ENCODE results near the gene KIF4A. TPM values are rescaled to one million over a fixed set of nuclear protein-coding genes. Genes with fewer than 3 reads are reported as not detected.
A peak's percentile ranks its signal among the peaks of the same experiment; 100 is the strongest.

Gene KIF4A
- total and polyA plus RNA-seq, 10 of the 15 experiments (the other 5 are each of a cell fraction or from before 2014, with no cell fraction given): 10.8 to 28.8 (median 22.5) TPM

GRCh38 chrX:70411475-70411874, 121.6 kb downstream of the KIF4A start:
- ChIA-PET POLR2A (interaction anchor here (1.0 kb wide), 1 partner anchor 118 kb away, joined by 3 read pairs; no protein-coding TSS in a partner anchor), RAD21 (ENCODE audit: unreplicated experiment) (no interaction called here), SMC1A (ENCODE audit: uncharacterized antibody, unreplicated experiment) (interaction anchor here (0.7 kb wide), 1 partner anchor 21 kb away, joined by 3 read pairs; no protein-coding TSS in a partner anchor), CTCF (no interaction called here)
- intact Hi-C loops (cut with micrococcal nuclease; ENCODE audit: unreplicated experiment): no loop called here
- H3K27ac ChIP-seq (ENCODE audit: control insufficient read depth, insufficient read depth): no peak overlapping the region
- TF ChIP-seq RELB (IDR thresholded peaks at IDR 0.05; ENCODE audit: low read depth): no peak
- TF ChIP-seq BHLHE40 (IDR thresholded peaks at IDR 0.05; ENCODE audit: borderline replicate concordance in 1 of 2, low read depth in 2 of 2, low read length in 1 of 2): no peak
- no peak for TF ChIP-seq NR2F1 (conservative IDR thresholded peaks at IDR 0.05)
- peak; percentile 59 for TF ChIP-seq MEF2B (IDR thresholded peaks at IDR 0.05; ENCODE audit: partially characterized antibody, poor library complexity, severe bottlenecking)
- H2AFZ ChIP-seq (ENCODE audit: control insufficient read depth, low read depth, low read length): no peak overlapping the region
- H3K4me1 ChIP-seq (ENCODE audit: control insufficient read depth, insufficient read depth, low read length): no peaks in the 10 kb centered on the region
- H3K4me2 ChIP-seq (ENCODE audit: control insufficient read depth, insufficient read depth): no peak overlapping the region
- no peaks in the 10 kb centered on the region for H3K27me3 ChIP-seq (replicated peaks in 1 of 2; ENCODE audit: control insufficient read depth in 2 of 2, insufficient read depth in 2 of 2, low read length in 1 of 2)
- peak; percentile 85 for ATAC-seq
- in situ Hi-C loops (cut with MboI): no loop called here
- FAIRE-seq: no peak
- H3K9ac ChIP-seq (ENCODE audit: control insufficient read depth, insufficient read depth, low read length): no peak overlapping the region
- 0% methylated on average over 3 of the region's 3 CpGs for WGBS (ENCODE audit: insufficient coverage, insufficient replicate concordance, low lambda C conversion rate, missing lambda C conversion rate)
- H3K79me2 ChIP-seq (ENCODE audit: control insufficient read depth, insufficient read depth, low read length): no peaks in the 10 kb centered on the region
- no peak for DNase-seq (ENCODE audit: low read depth, low spot score)
- no TSS peak for BruUV-seq (replicated peaks)
- H3K9me3 ChIP-seq (replicated peaks; ENCODE audit: control insufficient read depth, insufficient read depth, low read length): no peaks in the 10 kb centered on the region
- H3K36me3 ChIP-seq (ENCODE audit: control insufficient read depth in 2 of 2, insufficient read depth in 2 of 2, low read length in 1 of 2): no peaks in the 10 kb centered on the region
- no peaks in the 10 kb centered on the region for H4K20me1 ChIP-seq (ENCODE audit: control insufficient read depth, insufficient read depth)
- no peak overlapping the region for H3K4me3 ChIP-seq

DNA sequence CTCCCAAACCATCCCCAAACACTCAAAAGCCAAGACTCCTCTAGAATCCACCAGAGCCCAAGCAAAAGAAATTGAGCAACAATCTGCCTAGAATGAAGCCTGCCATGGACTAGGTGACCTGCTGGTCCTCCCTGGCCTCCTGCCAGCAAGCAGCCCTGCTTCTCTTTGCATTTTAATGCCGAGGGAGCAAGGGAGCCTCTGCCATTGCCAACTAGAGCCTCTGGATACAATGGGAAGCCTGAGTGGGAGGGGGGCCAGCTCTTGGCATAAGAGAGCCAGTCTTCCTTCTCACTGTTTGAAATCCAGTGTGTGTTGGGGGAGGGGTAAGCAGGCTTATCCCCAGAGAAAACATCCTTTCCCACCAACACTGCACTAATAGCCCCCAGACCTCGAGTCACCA, 131.7 kb downstream of the KIF4A start:
- ChIA-PET SMC1A (ENCODE audit: uncharacterized antibody, unreplicated experiment) (no interaction called here), POLR2A (interaction anchor here (0.7 kb wide), 1 partner anchor 9 kb away, joined by 5 read pairs; no protein-coding TSS in a partner anchor), CTCF (interaction anchor here (2.0 kb wide), 1 partner anchor 9 kb away, joined by 4 read pairs; no protein-coding TSS in a partner anchor), RAD21 (ENCODE audit: unreplicated experiment) (no interaction called here)
- H3K36me3 ChIP-seq (ENCODE audit: control insufficient read depth in 2 of 2, insufficient read depth in 2 of 2, low read length in 1 of 2): no peaks in the 10 kb centered on the region; a peak in 2 of 4 replicates
- no peaks in the 10 kb centered on the region for H3K79me2 ChIP-seq (ENCODE audit: control insufficient read depth, insufficient read depth, low read length)
- H3K9me3 ChIP-seq (replicated peaks; ENCODE audit: control insufficient read depth, insufficient read depth, low read length): no peaks in the 10 kb centered on the region
- no peak overlapping the region for H2AFZ ChIP-seq (ENCODE audit: control insufficient read depth, low read depth, low read length)
- no peaks in the 10 kb centered on the region for H4K20me1 ChIP-seq (ENCODE audit: control insufficient read depth, insufficient read depth)
- 3% methylated on average over 2 of the region's 2 CpGs for WGBS (ENCODE audit: insufficient coverage, insufficient replicate concordance, low lambda C conversion rate, missing lambda C conversion rate)
- no peaks in the 10 kb centered on the region for H3K27me3 ChIP-seq (replicated peaks in 1 of 2; ENCODE audit: control insufficient read depth in 2 of 2, insufficient read depth in 2 of 2, low read length in 1 of 2)
- no peak for ATAC-seq
- H3K4me2 ChIP-seq (ENCODE audit: control insufficient read depth, insufficient read depth): no peak overlapping the region
- no peak overlapping the region for H3K4me3 ChIP-seq
- H3K27ac ChIP-seq (ENCODE audit: control insufficient read depth, insufficient read depth): no peak overlapping the region
- H3K9ac ChIP-seq (ENCODE audit: control insufficient read depth, insufficient read depth, low read length): no peak overlapping the region
- in situ Hi-C loops (cut with MboI) (no loop called here), intact Hi-C loops (cut with micrococcal nuclease; ENCODE audit: unreplicated experiment) (no loop called here)
- no peaks in the 10 kb centered on the region for H3K4me1 ChIP-seq (ENCODE audit: control insufficient read depth, insufficient read depth, low read length)
- no peak for FAIRE-seq
- no TSS peak for BruUV-seq (replicated peaks)
- no peak for DNase-seq (ENCODE audit: low read depth, low spot score)
- TF ChIP-seq MEF2B (IDR thresholded peaks at IDR 0.05; ENCODE audit: partially characterized antibody, poor library complexity, severe bottlenecking) (no peak), KAT2A (conservative IDR thresholded peaks at IDR 0.05; ENCODE audit: control insufficient read depth, low read depth, low read length) (no peak), CEBPZ (IDR thresholded peaks at IDR 0.05; ENCODE audit: low read depth, low read length) (no peak), NR2C1 (IDR thresholded peaks at IDR 0.05) (no peak), RELA (IDR thresholded peaks at IDR 0.05; ENCODE audit: borderline replicate concordance, partially characterized antibody) (no peak), EGR1 (IDR thresholded peaks at IDR 0.05; ENCODE audit: borderline replicate concordance in 1 of 2, low read depth in 2 of 2, low read length in 2 of 2) (no peak), RUNX3 (IDR thresholded peaks at IDR 0.05; ENCODE audit: low read length) (no peak), SP1 (IDR thresholded peaks at IDR 0.05; ENCODE audit: low read depth, low read length) (no peak)

Data from GM12878 (cell line).